Fibroblast of villous mesenchyme (primary cell): ENCODE data around the gene NAAA. TPM values are rescaled to one million over a fixed set of nuclear protein-coding genes. Genes with fewer than 3 reads are reported as not detected.
A peak's percentile ranks its signal among the peaks of the same experiment; 100 is the strongest.

Experiments
- DNase-seq: peaks from one replicate; pipeline ENCODE4 v3.0.0-alpha.2; 2010; ENCODE audit warnings: low read depth
- H3K4me3 ChIP-seq: 2 replicates; pipeline ENCODE4 v1.5.1; 2011; ENCODE audit warnings: low read depth, mild to moderate bottlenecking, low read length
- CTCF ChIP-seq: IDR thresholded peaks from 2 replicates; pipeline ENCODE4 v1.5.1; 2012; ENCODE audit warnings: low read depth, mild to moderate bottlenecking, low read length; ENCODE audit not compliant: insufficient read depth
- total RNA-seq: library from RNA; depleted of rRNA; stranded (reverse); fragments of >200 nt; gene quantifications from 2 replicates; pipeline ENCODE4 v1.2.3, GENCODE V29; 2012

The NAAA gene
- total RNA-seq, 1 donor = 54.8 TPM

- no peak for TF ChIP-seq CTCF
- DNase-seq = peak; percentile 9
- no peak overlapping the region for H3K4me3 ChIP-seq
Measured at GRCh38 chr4:75907966-75908365, 32.8 kb downstream of the NAAA start.

- no peak overlapping the region for H3K4me3 ChIP-seq
- TF ChIP-seq CTCF = no peak
- DNase-seq = no peak
Measured at GRCh38 chr4:75904076-75904475, 36.7 kb downstream of the NAAA start.

GRCh38 chr4:75902352-75902751 is 38.5 kb downstream of the NAAA start, which contains the start of gene PPEF2:
TSS of gene PPEF2 (minus strand) at chr4:75902452. CDS start at chr4:75896325, 6,127 bp downstream.
- DNase-seq = no peak
- no peak for TF ChIP-seq CTCF
- H3K4me3 ChIP-seq = no peak within 1 kb of the TSS

- TF ChIP-seq CTCF = no peak
- DNase-seq = no peak
- H3K4me3 ChIP-seq = no peak overlapping the region
Measured at GRCh38 chr4:75898536-75898935, 42.3 kb downstream of the NAAA start.

GRCh38 chr4:75895744-75896314 is 45.0 kb downstream of the NAAA start:
- no peak overlapping the region for H3K4me3 ChIP-seq
- peak; percentile 30 for DNase-seq
- TF ChIP-seq CTCF = peak; percentile 68

GRCh38 chr4:75892508-75892907 is 48.3 kb downstream of the NAAA start:
- no peak for DNase-seq
- peak; percentile 29 for TF ChIP-seq CTCF
- no peak overlapping the region for H3K4me3 ChIP-seq

GRCh38 chr4:75891611-75892010 is 49.2 kb downstream of the NAAA start:
- no peak for DNase-seq
- no peak for TF ChIP-seq CTCF
- no peak overlapping the region for H3K4me3 ChIP-seq
